ENCODE measurements around the gene NTN4. TPM values are rescaled to one million over a fixed set of nuclear protein-coding genes. Genes with fewer than 3 reads are reported as not detected.

NTN4 gene
- total RNA-seq, 1 experiment from 2014 or later = 9.6 TPM

GRCh38 chr12:95760371-95760770, 30.2 kb downstream of the NTN4 start:
- H3K27me3 ChIP-seq (replicated peaks; ENCODE audit: insufficient read depth, low read depth, low read length, poor library complexity) = no peaks in the 10 kb centered on the region
- POLR2A ChIA-PET (ENCODE audit: low non-redundant PET) = no interaction called here
- no peak for TF ChIP-seq CTCF (conservative IDR thresholded peaks at IDR 0.05; ENCODE audit: low read depth, low read length)
- TF ChIP-seq EZH2 (IDR thresholded peaks at IDR 0.05; ENCODE audit: borderline replicate concordance, low read depth, low read length, poor library complexity, severe bottlenecking) = no peak
- intact Hi-C loops (cut with micrococcal nuclease; ENCODE audit: unreplicated experiment) = no loop called here
- H3K4me3 ChIP-seq (ENCODE audit: low read depth, low read length, poor library complexity, severe bottlenecking) = no peak overlapping the region
- CTCF ChIA-PET = no interaction called here
- no peaks in the 10 kb centered on the region for H3K36me3 ChIP-seq (ENCODE audit: insufficient read depth, low read length, poor library complexity, severe bottlenecking)
- H3K4me1 ChIP-seq (ENCODE audit: insufficient read depth, low read length, poor library complexity, severe bottlenecking) = no peaks in the 10 kb centered on the region
- H3K9me3 ChIP-seq (ENCODE audit: low read depth, low read length, poor library complexity, severe bottlenecking) = no peaks in the 10 kb centered on the region
- no TSS peak for BruUV-seq (replicated peaks)
- no peak overlapping the region for H3K27ac ChIP-seq (ENCODE audit: low read depth, low read length, poor library complexity, severe bottlenecking)
- no peak for DNase-seq (ENCODE audit: low spot score)

- no peak for DNase-seq (ENCODE audit: low spot score)
- no peak overlapping the region for H3K4me3 ChIP-seq (ENCODE audit: low read depth, low read length, poor library complexity, severe bottlenecking)
- TF ChIP-seq EZH2 (IDR thresholded peaks at IDR 0.05; ENCODE audit: borderline replicate concordance, low read depth, low read length, poor library complexity, severe bottlenecking) (no peak), CTCF (conservative IDR thresholded peaks at IDR 0.05; ENCODE audit: low read depth, low read length) (no peak)
- H3K36me3 ChIP-seq (ENCODE audit: insufficient read depth, low read length, poor library complexity, severe bottlenecking) = no peaks in the 10 kb centered on the region
- BruUV-seq (replicated peaks) = no TSS peak
- no peaks in the 10 kb centered on the region for H3K27me3 ChIP-seq (replicated peaks; ENCODE audit: insufficient read depth, low read depth, low read length, poor library complexity)
- H3K9me3 ChIP-seq (ENCODE audit: low read depth, low read length, poor library complexity, severe bottlenecking) = no peaks in the 10 kb centered on the region
- POLR2A ChIA-PET (ENCODE audit: low non-redundant PET) = no interaction called here
- no peaks in the 10 kb centered on the region for H3K4me1 ChIP-seq (ENCODE audit: insufficient read depth, low read length, poor library complexity, severe bottlenecking)
- intact Hi-C loops (cut with micrococcal nuclease; ENCODE audit: unreplicated experiment) = no loop called here
- no peak overlapping the region for H3K27ac ChIP-seq (ENCODE audit: low read depth, low read length, poor library complexity, severe bottlenecking)
- CTCF ChIA-PET = no interaction called here
These were observed 30.8 kb downstream of the NTN4 start for GRCh38 chr12:95759718-95760117.

DNA sequence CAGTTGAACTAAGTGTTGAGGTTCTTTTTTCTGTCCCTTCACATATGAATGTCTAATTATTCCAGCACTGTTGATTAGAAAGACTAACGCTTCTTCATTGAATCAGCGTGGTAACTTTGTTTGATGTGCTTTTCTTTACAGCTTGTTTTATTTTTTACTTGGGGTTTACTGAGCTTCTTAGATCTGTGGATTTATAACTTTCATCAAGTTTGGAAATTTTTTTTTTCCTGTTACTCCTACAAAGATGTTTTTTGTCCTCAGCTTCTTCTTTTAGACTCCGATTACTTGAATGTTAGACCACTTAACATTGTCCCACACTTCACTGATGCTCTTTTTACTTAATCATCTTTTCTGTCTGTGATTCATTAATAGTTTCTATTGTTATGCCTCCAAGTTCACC, 31.5 kb downstream of the NTN4 start:
- Histone ChIP-seq H3K27ac (ENCODE audit: low read depth, low read length, poor library complexity, severe bottlenecking) (no peak overlapping the region), H3K4me3 (ENCODE audit: low read depth, low read length, poor library complexity, severe bottlenecking) (no peak overlapping the region), H3K36me3 (ENCODE audit: insufficient read depth, low read length, poor library complexity, severe bottlenecking) (no peaks in the 10 kb centered on the region), H3K4me1 (ENCODE audit: insufficient read depth, low read length, poor library complexity, severe bottlenecking) (no peaks in the 10 kb centered on the region), H3K27me3 (replicated peaks; ENCODE audit: insufficient read depth, low read depth, low read length, poor library complexity) (no peaks in the 10 kb centered on the region), H3K9me3 (ENCODE audit: low read depth, low read length, poor library complexity, severe bottlenecking) (no peaks in the 10 kb centered on the region)
- intact Hi-C loops (cut with micrococcal nuclease; ENCODE audit: unreplicated experiment) = no loop called here
- TF ChIP-seq EZH2 (IDR thresholded peaks at IDR 0.05; ENCODE audit: borderline replicate concordance, low read depth, low read length, poor library complexity, severe bottlenecking) = no peak
- TF ChIP-seq CTCF (conservative IDR thresholded peaks at IDR 0.05; ENCODE audit: low read depth, low read length) = no peak
- no TSS peak for BruUV-seq (replicated peaks)
- ChIA-PET POLR2A (ENCODE audit: low non-redundant PET) (no interaction called here), CTCF (no interaction called here)
- DNase-seq (ENCODE audit: low spot score) = no peak
